Measurements from ENCODE around the gene CYCS. TPM values are rescaled to one million over a fixed set of nuclear protein-coding genes. Genes with fewer than 3 reads are reported as not detected.

The CYCS gene
- total RNA-seq, 4 donors from 2014 or later = 29.9 to 129 (median 66.8) TPM

DNA sequence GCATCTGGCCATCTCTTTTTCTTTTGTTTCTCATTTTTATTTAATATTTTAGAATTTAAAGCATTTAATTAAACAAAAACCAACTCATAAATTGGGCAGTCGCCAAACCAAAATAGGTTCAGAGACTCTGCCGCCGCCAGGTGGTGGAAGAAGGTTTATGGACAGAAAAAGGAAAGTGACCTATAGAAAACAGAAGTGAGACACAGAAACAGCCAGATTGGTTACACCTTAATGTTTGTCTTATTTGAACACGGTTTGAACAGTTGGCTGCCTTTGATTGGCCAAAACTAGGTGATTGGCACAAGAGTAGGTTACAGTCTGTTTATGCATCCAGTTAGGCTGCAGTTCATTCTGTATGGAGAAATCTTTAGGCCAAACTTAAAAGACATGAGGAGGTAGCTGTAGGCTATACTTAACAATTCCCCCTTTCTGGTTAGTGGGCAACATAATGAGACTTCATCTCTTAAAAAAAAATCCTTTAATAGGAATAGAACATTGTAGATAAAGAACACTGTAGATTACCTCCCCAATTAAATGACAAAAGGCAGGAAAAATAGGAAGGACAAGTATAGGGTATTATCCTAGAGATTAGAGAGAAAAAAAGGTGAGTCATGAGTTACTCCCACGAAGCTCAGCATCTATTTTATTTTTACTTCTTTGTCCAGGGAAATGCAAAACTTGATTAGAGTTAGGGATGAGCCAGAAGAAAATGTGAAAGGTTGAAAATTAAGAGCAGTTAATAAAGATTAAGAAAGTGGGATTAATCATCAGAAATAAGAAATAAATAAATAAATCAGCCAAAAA lies 23.9 kb upstream of the CYCS start:
- Histone ChIP-seq H3K36me3 (peaks cover 0 to 11% (median 4%) of the 10 kb centered on the region in 4 donors), H3K4me3 (no peak overlapping the region), H3K9me3 (no peaks in the 10 kb centered on the region), H3K4me1 (peaks cover 0 to 16% (median 5%) of the 10 kb centered on the region in 4 donors), H3K27ac (no peak overlapping the region), H3K27me3 (no peaks in the 10 kb centered on the region)
- 91 to 94% methylated on average over 5 of the region's 5 CpGs for WGBS, 2 donors (ENCODE audit: low coverage in 1 of 2)
- intact Hi-C loops (cut with DNase I; ENCODE audit: low total_unique reads) (no loop called here), in situ Hi-C loops (cut with MboI; ENCODE audit: low pct_ligation_motif_present in 1 of 4, low pct_unique_long_range_greater_than_20kb in 1 of 4, low sequenced_read_pairs in 3 of 4) (no loop called here)
- DNase-seq = no peak
- TF ChIP-seq, protein P1, sequence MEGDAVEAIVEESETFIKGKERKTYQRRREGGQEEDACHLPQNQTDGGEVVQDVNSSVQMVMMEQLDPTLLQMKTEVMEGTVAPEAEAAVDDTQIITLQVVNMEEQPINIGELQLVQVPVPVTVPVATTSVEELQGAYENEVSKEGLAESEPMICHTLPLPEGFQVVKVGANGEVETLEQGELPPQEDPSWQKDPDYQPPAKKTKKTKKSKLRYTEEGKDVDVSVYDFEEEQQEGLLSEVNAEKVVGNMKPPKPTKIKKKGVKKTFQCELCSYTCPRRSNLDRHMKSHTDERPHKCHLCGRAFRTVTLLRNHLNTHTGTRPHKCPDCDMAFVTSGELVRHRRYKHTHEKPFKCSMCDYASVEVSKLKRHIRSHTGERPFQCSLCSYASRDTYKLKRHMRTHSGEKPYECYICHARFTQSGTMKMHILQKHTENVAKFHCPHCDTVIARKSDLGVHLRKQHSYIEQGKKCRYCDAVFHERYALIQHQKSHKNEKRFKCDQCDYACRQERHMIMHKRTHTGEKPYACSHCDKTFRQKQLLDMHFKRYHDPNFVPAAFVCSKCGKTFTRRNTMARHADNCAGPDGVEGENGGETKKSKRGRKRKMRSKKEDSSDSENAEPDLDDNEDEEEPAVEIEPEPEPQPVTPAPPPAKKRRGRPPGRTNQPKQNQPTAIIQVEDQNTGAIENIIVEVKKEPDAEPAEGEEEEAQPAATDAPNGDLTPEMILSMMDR (IDR thresholded peaks at IDR 0.05) = no peak
- no peak for TF ChIP-seq EP300 (IDR thresholded peaks at IDR 0.05; ENCODE audit: low read depth)
- no peak for TF ChIP-seq POLR2AphosphoS5 (IDR thresholded peaks at IDR 0.05)
- no peak for TF ChIP-seq POLR2A (IDR thresholded peaks at IDR 0.05)

DNA sequence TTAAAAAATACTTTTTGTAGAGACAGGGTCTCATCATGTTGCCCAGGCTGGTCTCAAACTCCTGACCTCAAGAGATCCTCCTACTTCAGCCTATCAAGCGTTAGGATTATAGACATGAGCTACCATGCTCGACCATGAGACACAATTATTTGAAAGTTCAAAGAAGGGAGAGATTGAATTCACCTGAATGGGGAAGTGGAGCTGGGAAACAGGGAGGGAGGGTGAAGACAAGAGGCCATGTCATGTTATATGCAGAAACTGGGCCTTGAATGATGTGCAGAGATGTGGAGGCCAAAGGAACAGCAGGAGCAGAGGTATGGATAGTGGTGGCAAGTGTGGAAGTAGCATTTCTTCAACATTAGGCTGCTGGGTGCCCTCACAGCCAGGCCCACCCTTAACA lies 18.7 kb upstream of the CYCS start:
- no peak overlapping the region for H3K27ac ChIP-seq
- H3K27me3 ChIP-seq = no peaks in the 10 kb centered on the region
- WGBS, 2 donors (ENCODE audit: low coverage in 1 of 2) = 91 to 100% methylated on average over 2 of the region's 2 CpGs
- H3K4me3 ChIP-seq = no peak overlapping the region
- H3K36me3 ChIP-seq = no peaks in the 10 kb centered on the region
- no peak for DNase-seq
- in situ Hi-C loops (cut with MboI; ENCODE audit: low pct_ligation_motif_present in 1 of 4, low pct_unique_long_range_greater_than_20kb in 1 of 4, low sequenced_read_pairs in 3 of 4) (no loop called here), intact Hi-C loops (cut with DNase I; ENCODE audit: low total_unique reads) (no loop called here)
- TF ChIP-seq POLR2AphosphoS5 (IDR thresholded peaks at IDR 0.05) (no peak), POLR2A (IDR thresholded peaks at IDR 0.05) (no peak), EP300 (IDR thresholded peaks at IDR 0.05; ENCODE audit: low read depth) (no peak)
- TF ChIP-seq, protein P1 (IDR thresholded peaks at IDR 0.05) = no peak
- peaks cover 0 to 31% (median 7%) of the 10 kb centered on the region in 4 donors for H3K4me1 ChIP-seq
- H3K9me3 ChIP-seq = no peaks in the 10 kb centered on the region

DNA sequence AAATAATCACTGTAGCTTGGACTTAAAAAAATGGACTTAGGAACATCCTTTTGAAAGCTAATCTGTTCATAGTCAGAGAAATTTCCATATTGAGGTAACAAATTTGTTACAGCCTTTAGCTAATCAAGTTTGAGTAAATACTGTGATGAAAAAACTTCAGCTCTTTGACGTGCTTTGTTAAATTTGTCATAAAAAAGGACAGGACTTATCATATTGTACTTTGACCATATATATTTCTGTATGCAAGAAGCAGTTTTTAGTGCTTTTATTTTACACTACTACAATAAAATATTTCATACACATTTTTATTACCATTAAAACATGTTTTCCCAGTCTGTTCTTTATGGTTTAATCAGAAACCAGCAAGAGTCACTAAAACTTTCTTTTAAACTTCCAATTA lies 14.5 kb upstream of the CYCS start:
- no peak for TF ChIP-seq POLR2AphosphoS5 (IDR thresholded peaks at IDR 0.05)
- TF ChIP-seq POLR2A (IDR thresholded peaks at IDR 0.05) = no peak
- TF ChIP-seq, protein P1 (IDR thresholded peaks at IDR 0.05) = no peak
- no peak for TF ChIP-seq EP300 (IDR thresholded peaks at IDR 0.05; ENCODE audit: low read depth)
- Histone ChIP-seq H3K27ac (peak overlapping the region in 3 of 4 donors; percentile 8 to 60 (median 37)), H3K27me3 (no peaks in the 10 kb centered on the region), H3K9me3 (no peaks in the 10 kb centered on the region), H3K36me3 (no peaks in the 10 kb centered on the region), H3K4me3 (no peak overlapping the region), H3K4me1 (peaks cover 0 to 27% (median 4%) of the 10 kb centered on the region in 4 donors)
- no peak for DNase-seq
- intact Hi-C loops (cut with DNase I; ENCODE audit: low total_unique reads) = no loop called here
- 49 to 64% methylated on average over 1 of the region's 1 CpG for WGBS, 2 donors (ENCODE audit: low coverage in 1 of 2)
- in situ Hi-C loops (cut with MboI; ENCODE audit: low pct_ligation_motif_present in 1 of 4, low pct_unique_long_range_greater_than_20kb in 1 of 4, low sequenced_read_pairs in 3 of 4) = no loop called here

DNA sequence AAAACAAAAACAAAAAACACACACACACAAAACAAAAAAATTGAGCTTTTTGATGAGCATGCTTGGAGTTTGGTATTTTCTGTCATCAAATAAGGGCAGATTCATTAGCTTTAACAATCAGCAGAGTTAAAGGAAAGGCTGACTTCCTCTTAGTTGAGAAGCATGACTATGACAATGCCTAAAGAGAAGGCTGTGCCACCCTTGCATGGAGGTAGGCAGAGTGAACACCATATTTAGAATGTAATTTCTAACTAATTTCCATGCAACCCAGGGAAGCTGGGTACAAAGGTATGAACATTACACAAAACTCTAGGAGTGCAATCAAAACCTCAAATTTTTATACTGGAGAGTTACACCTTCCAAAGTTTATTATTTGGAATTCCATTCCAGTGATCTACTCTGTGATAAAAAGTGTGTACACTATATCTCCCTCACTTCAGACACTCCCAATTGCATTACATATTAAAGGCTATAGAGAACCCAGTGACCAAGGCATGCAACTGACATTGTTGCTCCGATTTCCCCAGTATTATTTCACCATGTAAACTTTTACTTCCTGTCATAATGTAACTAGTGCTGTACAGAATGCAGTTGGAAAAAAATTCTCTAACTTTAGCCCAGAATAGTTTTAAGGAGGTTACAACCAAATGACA lies 9.4 kb upstream of the CYCS start:
- TF ChIP-seq, protein P1 (IDR thresholded peaks at IDR 0.05) = no peak
- TF ChIP-seq POLR2A (IDR thresholded peaks at IDR 0.05) = no peak
- TF ChIP-seq EP300 (IDR thresholded peaks at IDR 0.05; ENCODE audit: low read depth) = no peak
- H3K27me3 ChIP-seq = no peaks in the 10 kb centered on the region
- peak overlapping the region; percentile 18 to 62 (median 54) for H3K27ac ChIP-seq
- 11 to 16% methylated on average over 1 of the region's 1 CpG for WGBS, 2 donors (ENCODE audit: low coverage in 1 of 2)
- no peak overlapping the region for H3K4me3 ChIP-seq
- intact Hi-C loops (cut with DNase I; ENCODE audit: low total_unique reads) = no loop called here
- no peak for DNase-seq
- in situ Hi-C loops (cut with MboI; ENCODE audit: low pct_ligation_motif_present in 1 of 4, low pct_unique_long_range_greater_than_20kb in 1 of 4, low sequenced_read_pairs in 3 of 4) = no loop called here
- H3K4me1 ChIP-seq = peaks cover 0 to 30% (median 6%) of the 10 kb centered on the region in 4 donors
- H3K9me3 ChIP-seq = no peaks in the 10 kb centered on the region
- no peaks in the 10 kb centered on the region for H3K36me3 ChIP-seq
